GM18508 (cell line): Measurements from ENCODE around the gene ACTR1B.
A peak's percentile ranks its signal among the peaks of the same experiment; 100 is the strongest.
"Not testable (repeated sequence)": the region's sequence is repeated elsewhere in the genome, so short reads cannot be mapped to it uniquely, and the experiment has no call there.

Source experiments
- ATAC-seq: cut with Tn5 transposase; IDR thresholded peaks from one replicate; pipeline ENCODE4 v1.9.1; 2021; ENCODE audit warnings: moderate number of reproducible peaks; ENCODE audit not compliant: insufficient read depth, unreplicated experiment

Gene ACTR1B

GRCh38 chr2:97660044-97660774 lies 3.6 kb downstream of the ACTR1B start:
- ATAC-seq: no peak

- no peak for ATAC-seq
Observed at GRCh38 chr2:97659256-97660043, 4.4 kb downstream of the ACTR1B start.

GRCh38 chr2:97658691-97659157 lies 5.1 kb downstream of the ACTR1B start:
- no peak for ATAC-seq

- no peak for ATAC-seq
Observed at GRCh38 chr2:97657986-97658690, 5.7 kb downstream of the ACTR1B start.

- ATAC-seq: no peak
Observed at GRCh38 chr2:97656905-97657587, 6.8 kb downstream of the ACTR1B start.

- ATAC-seq: no peak
Observed at GRCh38 chr2:97656129-97656755, 7.6 kb downstream of the ACTR1B start.

GRCh38 chr2:97654791-97655190 lies 9.1 kb downstream of the ACTR1B start:
- ATAC-seq: no peak

GRCh38 chr2:97654309-97654708 lies 9.5 kb downstream of the ACTR1B start:
- ATAC-seq: no peak

GRCh38 chr2:97653874-97654273 lies 10.0 kb downstream of the ACTR1B start:
- no peak for ATAC-seq

- ATAC-seq: no peak
Observed at GRCh38 chr2:97653473-97653872, 10.4 kb downstream of the ACTR1B start.

- no peak for ATAC-seq
Observed at GRCh38 chr2:97651114-97651513, 12.7 kb downstream of the ACTR1B start.

GRCh38 chr2:97646977-97647376 lies 16.9 kb downstream of the ACTR1B start:
- no peak for ATAC-seq

GRCh38 chr2:97645695-97646629 lies 17.9 kb downstream of the ACTR1B start, which contains the start of gene COX5B:
COX5B (plus strand) TSS chr2:97646062; CDS start chr2:97646087, 25 bp downstream.
- ATAC-seq: peak; percentile 76

- peak; percentile 23 for ATAC-seq
Observed at GRCh38 chr2:97645112-97645694, 18.6 kb downstream of the ACTR1B start.

GRCh38 chr2:97644023-97644717 lies 19.7 kb downstream of the ACTR1B start:
- ATAC-seq: no peak

GRCh38 chr2:97626049-97626430 lies 37.8 kb downstream of the ACTR1B start:
- not testable (repeated sequence) for ATAC-seq

GRCh38 chr2:97625354-97626048 lies 38.3 kb downstream of the ACTR1B start:
- ATAC-seq: not testable (repeated sequence)
